ENCODE data around the gene GMDS. TPM values are rescaled to one million over a fixed set of nuclear protein-coding genes. Genes with fewer than 3 reads are reported as not detected.

The GMDS gene
- polyA plus RNA-seq, 1 of the 3 experiments (the other 2 are of a cell fraction), result 12.3 TPM

- Histone ChIP-seq H3K4me1 (ENCODE audit: control insufficient read depth in 1 of 2, insufficient read depth in 2 of 2, low read depth in 1 of 2, low read length in 1 of 2) (peaks cover 7 to 11% of the 10 kb centered on the region in 2 experiments), H3K9me2 (no peaks in the 10 kb centered on the region), H3K79me2 (ENCODE audit: insufficient read depth) (no peaks in the 10 kb centered on the region), H3F3A (replicated peaks; ENCODE audit: insufficient read depth) (peaks cover 3% of the 10 kb centered on the region), H3K4me3 (ENCODE audit: low read depth in 2 of 2, low read length in 1 of 2) (no peak overlapping the region), H3K27me3 (ENCODE audit: insufficient read depth) (no peaks in the 10 kb centered on the region), H3K4me2 (no peak overlapping the region), H2AFZ (ENCODE audit: low read depth) (no peak overlapping the region), H4K20me1 (ENCODE audit: insufficient read depth) (no peaks in the 10 kb centered on the region), H3K9me3 (no peaks in the 10 kb centered on the region), H3K27ac (ENCODE audit: low read depth in 2 of 2, low read length in 1 of 2) (no peak overlapping the region), H3K9ac (no peak overlapping the region), H3K36me3 (replicated peaks in 1 of 2; ENCODE audit: control insufficient read depth in 1 of 2, insufficient read depth in 2 of 2, low read length in 1 of 2) (no peaks in the 10 kb centered on the region)
- no peak for DNase-seq
- ChIA-PET POLR2A (no interaction called here), CTCF (interaction anchor here (0.7 to 1.3 kb wide), 6 partner anchors 9 to 105 kb away, joined by 3 read pairs; no protein-coding TSS in a partner anchor)
- WGBS (ENCODE audit: low lambda C conversion rate), result 70% methylated on average over 3 of the region's 3 CpGs
- TF ChIP-seq RAD21 (IDR thresholded peaks at IDR 0.05; ENCODE audit: low read length), result peak; percentile 41
- TF ChIP-seq CTCF (IDR thresholded peaks at IDR 0.05), result peak; percentile 57
- TF ChIP-seq TEAD4 (IDR thresholded peaks at IDR 0.05; ENCODE audit: borderline replicate concordance, insufficient read depth), result no peak
Measured at GRCh38 chr6:1792989-1793388, 452.4 kb downstream of the GMDS start.

GRCh38 chr6:1790684-1791083, 454.7 kb downstream of the GMDS start:
- H2AFZ ChIP-seq (ENCODE audit: low read depth), result no peak overlapping the region
- H3K9me3 ChIP-seq, result no peaks in the 10 kb centered on the region
- ChIA-PET CTCF (no interaction called here), POLR2A (no interaction called here)
- peaks cover 6 to 10% of the 10 kb centered on the region in 2 experiments; a peak in 2 of 4 replicates for H3K4me1 ChIP-seq (ENCODE audit: control insufficient read depth in 1 of 2, insufficient read depth in 2 of 2, low read depth in 1 of 2, low read length in 1 of 2)
- DNase-seq, result no peak
- peaks cover 8% of the 10 kb centered on the region for H3F3A ChIP-seq (replicated peaks; ENCODE audit: insufficient read depth)
- no peak overlapping the region for H3K27ac ChIP-seq (ENCODE audit: low read depth in 2 of 2, low read length in 1 of 2)
- no peaks in the 10 kb centered on the region for H3K9me2 ChIP-seq
- no peaks in the 10 kb centered on the region for H4K20me1 ChIP-seq (ENCODE audit: insufficient read depth)
- TF ChIP-seq ZBTB33 (IDR thresholded peaks at IDR 0.05; ENCODE audit: borderline replicate concordance, low read depth) (no peak), TEAD4 (IDR thresholded peaks at IDR 0.05; ENCODE audit: borderline replicate concordance, insufficient read depth) (no peak), TCF12 (IDR thresholded peaks at IDR 0.05) (no peak), FOXJ3 (CRISPR knock-in tag; IDR thresholded peaks at IDR 0.05) (no peak), NFIC (IDR thresholded peaks at IDR 0.05; ENCODE audit: borderline replicate concordance) (no peak), REST (IDR thresholded peaks at IDR 0.05; ENCODE audit: low read depth, low read length) (no peak), ELF1 (IDR thresholded peaks at IDR 0.05) (no peak), EZH2phosphoT487 (IDR thresholded peaks at IDR 0.05; ENCODE audit: borderline replicate concordance, low read depth) (no peak), NRF1 (IDR thresholded peaks at IDR 0.05; ENCODE audit: low read depth, low read length) (no peak), MXI1 (IDR thresholded peaks at IDR 0.05; ENCODE audit: low read depth, low read length) (no peak), JUND (IDR thresholded peaks at IDR 0.05) (no peak), RAD21 (IDR thresholded peaks at IDR 0.05; ENCODE audit: low read length) (no peak), PBX3 (IDR thresholded peaks at IDR 0.05) (no peak), TAF1 (IDR thresholded peaks at IDR 0.05; ENCODE audit: borderline replicate concordance, low read depth, low read length) (no peak), RXRA (IDR thresholded peaks at IDR 0.05; ENCODE audit: borderline replicate concordance, low read depth) (no peak), GABPA (IDR thresholded peaks at IDR 0.05; ENCODE audit: low read depth) (no peak), MEF2A (IDR thresholded peaks at IDR 0.05; ENCODE audit: borderline replicate concordance, low read depth) (no peak), MAX (IDR thresholded peaks at IDR 0.05; ENCODE audit: low read depth) (no peak), POLR2AphosphoS5 (IDR thresholded peaks at IDR 0.05; ENCODE audit: low read depth, low read length) (no peak), FOSL2 (IDR thresholded peaks at IDR 0.05; ENCODE audit: borderline replicate concordance, low read depth) (no peak)
- no peak overlapping the region for H3K4me2 ChIP-seq
- no peak overlapping the region for H3K9ac ChIP-seq
- no peak overlapping the region for H3K4me3 ChIP-seq (ENCODE audit: low read depth in 2 of 2, low read length in 1 of 2)
- no peaks in the 10 kb centered on the region for H3K79me2 ChIP-seq (ENCODE audit: insufficient read depth)
- 92% methylated on average over 3 of the region's 3 CpGs for WGBS (ENCODE audit: low lambda C conversion rate)
- no peaks in the 10 kb centered on the region for H3K36me3 ChIP-seq (replicated peaks in 1 of 2; ENCODE audit: control insufficient read depth in 1 of 2, insufficient read depth in 2 of 2, low read length in 1 of 2)
- no peaks in the 10 kb centered on the region for H3K27me3 ChIP-seq (ENCODE audit: insufficient read depth)

Data from SK-N-SH (cell line).